ENCODE measurements around the gene DNER.

The DNER gene

DNA sequence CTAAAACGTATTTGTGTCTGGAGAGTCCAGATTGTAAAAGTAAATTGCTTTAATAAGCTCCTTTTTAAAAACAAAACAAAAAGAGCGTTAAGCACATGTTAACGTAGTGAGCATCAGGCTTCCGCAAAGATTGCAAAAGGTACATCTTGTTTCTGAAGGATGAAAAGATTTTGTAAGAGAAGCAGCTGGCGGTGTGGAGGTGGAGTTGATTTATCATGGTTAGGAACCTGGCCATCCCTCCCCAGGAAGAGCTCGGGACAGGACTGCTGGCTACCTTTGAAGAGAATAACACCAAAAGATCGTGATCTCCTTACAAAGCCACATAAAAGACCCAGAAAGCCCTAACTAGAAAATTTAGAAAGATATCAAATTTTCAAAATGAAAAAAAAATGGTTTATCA, 132.2 kb downstream of the DNER start:
- Histone ChIP-seq H3K4me1 (ENCODE audit: control insufficient read depth, insufficient read depth, low read length) (peaks cover 4% of the 10 kb centered on the region), H3K27me3 (ENCODE audit: control insufficient read depth, insufficient read depth, low read length, poor library complexity, severe bottlenecking) (no peaks in the 10 kb centered on the region), H3K27ac (ENCODE audit: insufficient read depth, low read depth, low read length, poor library complexity, severe bottlenecking) (no peak overlapping the region), H3K9me3 (ENCODE audit: control insufficient read depth, low read length) (no peaks in the 10 kb centered on the region), H3K36me3 (ENCODE audit: control insufficient read depth, insufficient read depth, low read length) (no peaks in the 10 kb centered on the region), H3K4me3 (ENCODE audit: insufficient read depth, low read depth, low read length) (no peak overlapping the region)
- WGBS, 2 experiments, result 94 to 97% methylated on average over 6 to 7 of the region's 7 CpGs

DNA sequence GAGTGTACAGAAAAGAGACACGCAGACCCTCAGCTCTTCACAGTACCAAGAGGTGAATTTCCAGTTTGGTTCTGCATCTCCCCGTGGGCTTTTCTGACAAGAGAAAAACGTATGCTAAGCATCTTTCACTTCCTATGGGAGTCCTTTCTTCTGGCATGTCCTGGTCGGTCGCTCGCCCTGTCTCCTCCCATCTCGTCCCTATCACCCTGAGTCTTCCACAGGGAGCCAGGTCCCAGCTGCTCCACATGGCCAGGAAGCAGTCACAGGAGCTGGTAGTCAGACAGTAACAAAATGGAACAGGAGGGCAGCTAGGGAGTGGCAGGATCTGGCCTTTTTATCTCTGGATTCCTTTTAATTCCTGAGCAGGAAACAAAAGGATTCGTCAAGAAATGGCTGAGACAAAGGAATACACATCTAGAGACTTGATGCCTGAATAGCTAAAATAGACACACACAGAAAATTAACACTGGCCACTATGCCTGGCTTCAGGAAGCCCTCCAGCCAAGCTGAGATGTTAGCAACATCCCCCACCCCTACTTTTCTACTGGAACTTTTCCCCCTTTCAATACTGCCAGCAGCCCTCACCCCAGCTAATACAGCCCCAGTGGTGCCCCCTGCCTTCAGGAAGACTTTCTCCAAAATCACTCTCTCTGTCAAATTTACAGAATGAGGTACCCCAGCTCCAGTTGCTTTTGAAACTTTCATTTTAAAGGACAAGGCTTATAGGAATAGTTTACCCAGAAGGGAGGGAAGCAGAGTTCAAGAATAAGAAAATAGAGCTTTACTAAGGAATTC, 136.1 kb downstream of the DNER start:
- Histone ChIP-seq H3K9me3 (ENCODE audit: control insufficient read depth, low read length) (no peaks in the 10 kb centered on the region), H3K27ac (ENCODE audit: insufficient read depth, low read depth, low read length, poor library complexity, severe bottlenecking) (no peak overlapping the region), H3K4me3 (ENCODE audit: insufficient read depth, low read depth, low read length) (no peak overlapping the region), H3K4me1 (ENCODE audit: control insufficient read depth, insufficient read depth, low read length) (no peaks in the 10 kb centered on the region), H3K36me3 (ENCODE audit: control insufficient read depth, insufficient read depth, low read length) (no peaks in the 10 kb centered on the region), H3K27me3 (ENCODE audit: control insufficient read depth, insufficient read depth, low read length, poor library complexity, severe bottlenecking) (no peaks in the 10 kb centered on the region)
- WGBS, 2 experiments, result 71 to 72% methylated on average over 8 of the region's 8 CpGs

DNA sequence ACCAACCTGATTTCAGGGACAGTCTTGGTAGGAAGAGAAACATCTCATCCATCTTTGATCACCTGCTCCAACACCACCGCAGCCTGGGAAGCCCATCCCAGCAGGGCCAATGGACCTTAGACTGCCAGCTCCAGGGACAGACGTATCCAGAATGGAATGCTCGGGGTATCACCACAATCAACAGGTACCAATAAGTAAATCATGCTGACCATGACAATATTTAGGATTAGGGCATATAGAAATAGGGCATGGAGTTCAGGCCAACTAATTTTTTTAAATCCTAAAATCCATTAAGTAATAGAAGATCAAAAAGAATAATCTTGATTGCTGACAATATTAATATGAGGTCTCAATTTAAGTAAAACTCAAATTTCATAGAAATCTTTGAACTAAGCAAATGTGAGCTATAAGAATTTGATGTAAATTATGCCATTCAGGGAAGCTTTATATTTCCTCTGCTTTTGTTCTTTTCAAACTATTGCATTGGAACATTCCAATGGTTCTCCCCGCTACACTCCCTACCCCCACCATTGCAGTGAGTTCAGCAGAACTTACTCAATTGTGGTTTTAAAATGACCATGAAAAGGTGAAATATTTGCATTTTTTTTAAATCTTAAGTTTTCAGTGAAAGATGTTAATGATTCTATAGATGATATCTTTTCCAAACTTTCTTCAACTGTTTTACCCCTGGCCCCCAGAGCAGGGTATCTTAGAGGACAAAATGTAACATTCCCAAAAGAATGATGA, 138.6 kb downstream of the DNER start:
- Histone ChIP-seq H3K9me3 (ENCODE audit: control insufficient read depth, low read length) (no peaks in the 10 kb centered on the region), H3K4me3 (ENCODE audit: insufficient read depth, low read depth, low read length) (no peak overlapping the region), H3K4me1 (ENCODE audit: control insufficient read depth, insufficient read depth, low read length) (no peaks in the 10 kb centered on the region), H3K36me3 (ENCODE audit: control insufficient read depth, insufficient read depth, low read length) (no peaks in the 10 kb centered on the region), H3K27ac (ENCODE audit: insufficient read depth, low read depth, low read length, poor library complexity, severe bottlenecking) (no peak overlapping the region), H3K27me3 (ENCODE audit: control insufficient read depth, insufficient read depth, low read length, poor library complexity, severe bottlenecking) (no peaks in the 10 kb centered on the region)
- 84 to 96% methylated on average over 3 to 4 of the region's 4 CpGs for WGBS, 2 experiments

DNA sequence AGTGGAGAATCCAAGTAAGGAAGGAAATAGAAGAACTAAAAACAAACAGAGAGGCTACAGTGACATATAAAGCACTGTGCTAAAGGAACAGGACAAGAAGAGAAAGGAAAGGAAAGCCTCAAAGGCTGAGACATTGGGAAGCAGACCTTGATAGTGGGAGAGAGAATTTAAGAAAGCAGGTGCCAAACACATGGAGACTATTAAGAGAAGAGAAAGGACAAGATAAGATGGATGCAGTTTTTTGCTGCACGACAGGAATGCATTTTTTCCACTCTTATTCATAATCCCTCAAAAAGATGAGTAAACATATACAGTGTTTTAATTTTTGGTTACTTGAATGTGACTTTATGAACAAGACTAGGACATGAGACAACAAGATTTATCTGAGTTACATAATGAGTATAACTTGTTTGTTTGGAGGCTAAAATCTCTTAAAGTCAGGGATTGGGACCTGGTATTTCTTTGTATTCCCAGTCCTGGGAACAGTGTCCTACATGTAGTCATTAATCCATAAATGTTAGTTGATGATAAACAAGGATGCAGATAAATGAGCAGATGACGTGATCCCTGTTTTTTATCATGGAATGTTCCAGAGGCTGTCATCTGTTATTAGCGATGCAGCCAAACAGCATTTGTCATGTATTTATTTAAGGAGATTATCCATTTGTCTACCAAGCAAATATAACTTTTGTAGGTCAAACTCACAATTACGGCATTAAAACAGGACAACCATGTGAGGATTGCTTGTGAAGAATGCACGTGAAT, 141.7 kb downstream of the DNER start:
- H3K36me3 ChIP-seq (ENCODE audit: control insufficient read depth, insufficient read depth, low read length), result no peaks in the 10 kb centered on the region
- H3K4me3 ChIP-seq (ENCODE audit: insufficient read depth, low read depth, low read length), result no peak overlapping the region
- no peaks in the 10 kb centered on the region for H3K9me3 ChIP-seq (ENCODE audit: control insufficient read depth, low read length)
- H3K27ac ChIP-seq (ENCODE audit: insufficient read depth, low read depth, low read length, poor library complexity, severe bottlenecking), result no peak overlapping the region
- H3K27me3 ChIP-seq (ENCODE audit: control insufficient read depth, insufficient read depth, low read length, poor library complexity, severe bottlenecking), result no peaks in the 10 kb centered on the region
- no peaks in the 10 kb centered on the region for H3K4me1 ChIP-seq (ENCODE audit: control insufficient read depth, insufficient read depth, low read length)
- WGBS, 2 experiments, result 88 to 98% methylated on average over 4 of the region's 5 CpGs

DNA sequence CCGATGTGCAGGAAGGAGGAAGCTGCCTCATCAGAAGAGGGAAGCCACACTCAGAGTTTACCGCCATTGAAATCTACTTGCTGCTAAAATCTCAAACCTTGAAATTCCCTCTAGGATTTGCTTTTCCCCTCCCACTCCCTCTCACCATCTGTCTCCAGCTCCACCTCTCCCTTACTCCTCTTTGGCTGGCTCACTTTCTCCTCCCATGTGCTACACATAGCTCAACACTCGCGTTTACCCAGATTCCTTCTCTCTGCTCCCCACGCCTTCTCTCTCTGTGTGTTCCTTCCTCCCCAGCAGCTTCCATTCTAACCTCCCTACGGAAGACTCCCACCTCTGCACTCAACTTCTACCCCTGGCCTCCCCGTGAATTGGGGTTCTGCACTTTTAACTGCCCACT, 143.1 kb downstream of the DNER start:
- Histone ChIP-seq H3K4me1 (ENCODE audit: control insufficient read depth, insufficient read depth, low read length) (no peaks in the 10 kb centered on the region), H3K9me3 (ENCODE audit: control insufficient read depth, low read length) (no peaks in the 10 kb centered on the region), H3K4me3 (ENCODE audit: insufficient read depth, low read depth, low read length) (no peak overlapping the region), H3K27me3 (ENCODE audit: control insufficient read depth, insufficient read depth, low read length, poor library complexity, severe bottlenecking) (no peaks in the 10 kb centered on the region), H3K27ac (ENCODE audit: insufficient read depth, low read depth, low read length, poor library complexity, severe bottlenecking) (no peak overlapping the region), H3K36me3 (ENCODE audit: control insufficient read depth, insufficient read depth, low read length) (no peaks in the 10 kb centered on the region)
- 88 to 90% methylated on average over 7 of the region's 7 CpGs for WGBS, 2 experiments

DNA sequence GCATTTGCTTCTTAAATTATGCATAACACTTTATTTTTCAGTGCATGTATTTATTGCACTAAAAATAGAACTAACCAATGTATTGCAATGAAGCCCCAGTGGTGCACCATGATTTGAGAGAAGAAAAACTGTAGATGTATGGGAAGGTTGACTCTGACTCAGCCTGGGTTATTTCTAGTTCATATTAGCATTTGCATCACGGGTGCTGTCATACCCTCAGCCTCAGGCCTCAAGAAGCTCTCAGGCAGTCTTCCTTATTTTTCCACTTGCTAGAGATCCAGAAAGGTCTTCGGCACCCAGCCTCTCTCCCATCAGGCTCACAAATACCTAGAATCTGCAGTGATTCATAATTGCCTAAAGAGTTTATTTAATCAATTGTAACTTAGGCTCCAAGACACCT, 148.0 kb downstream of the DNER start:
- WGBS, 2 experiments, result 85 to 92% methylated on average over 2 of the region's 2 CpGs
- Histone ChIP-seq H3K36me3 (ENCODE audit: control insufficient read depth, insufficient read depth, low read length) (no peaks in the 10 kb centered on the region), H3K4me3 (ENCODE audit: insufficient read depth, low read depth, low read length) (no peak overlapping the region), H3K4me1 (ENCODE audit: control insufficient read depth, insufficient read depth, low read length) (no peaks in the 10 kb centered on the region), H3K9me3 (ENCODE audit: control insufficient read depth, low read length) (no peaks in the 10 kb centered on the region), H3K27me3 (ENCODE audit: control insufficient read depth, insufficient read depth, low read length, poor library complexity, severe bottlenecking) (no peaks in the 10 kb centered on the region), H3K27ac (ENCODE audit: insufficient read depth, low read depth, low read length, poor library complexity, severe bottlenecking) (no peak overlapping the region)

DNA sequence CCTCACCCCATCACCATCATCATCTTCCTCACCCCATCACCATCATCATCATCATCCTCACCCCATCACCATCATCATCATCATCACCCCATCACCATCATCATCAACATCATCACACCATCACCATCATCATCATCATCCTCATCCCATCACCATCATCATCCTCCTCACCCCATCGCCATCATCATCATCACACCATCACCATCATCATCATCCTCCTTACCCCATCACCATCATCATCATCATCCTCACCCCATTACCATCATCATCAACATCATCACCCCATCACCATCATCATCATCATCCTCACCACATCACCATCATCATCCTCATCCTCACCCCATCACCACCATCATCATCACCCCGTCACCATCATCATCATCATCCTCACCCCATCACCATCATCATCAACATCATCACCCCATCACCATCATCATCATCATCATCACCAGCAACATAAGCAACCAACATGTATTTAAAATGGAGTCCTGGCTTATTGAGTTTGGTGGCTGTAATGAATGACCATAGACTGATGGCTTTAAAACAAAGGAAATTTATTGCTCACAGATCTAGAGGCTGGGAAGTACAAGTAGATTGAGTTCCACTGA, 150.0 kb downstream of the DNER start:
- WGBS, 2 experiments, result 90 to 94% methylated on average over 2 of the region's 2 CpGs
- Histone ChIP-seq H3K9me3 (ENCODE audit: control insufficient read depth, low read length) (no peaks in the 10 kb centered on the region), H3K27me3 (ENCODE audit: control insufficient read depth, insufficient read depth, low read length, poor library complexity, severe bottlenecking) (no peaks in the 10 kb centered on the region), H3K4me3 (ENCODE audit: insufficient read depth, low read depth, low read length) (no peak overlapping the region), H3K27ac (ENCODE audit: insufficient read depth, low read depth, low read length, poor library complexity, severe bottlenecking) (no peak overlapping the region), H3K4me1 (ENCODE audit: control insufficient read depth, insufficient read depth, low read length) (no peaks in the 10 kb centered on the region), H3K36me3 (ENCODE audit: control insufficient read depth, insufficient read depth, low read length) (no peaks in the 10 kb centered on the region)

DNA sequence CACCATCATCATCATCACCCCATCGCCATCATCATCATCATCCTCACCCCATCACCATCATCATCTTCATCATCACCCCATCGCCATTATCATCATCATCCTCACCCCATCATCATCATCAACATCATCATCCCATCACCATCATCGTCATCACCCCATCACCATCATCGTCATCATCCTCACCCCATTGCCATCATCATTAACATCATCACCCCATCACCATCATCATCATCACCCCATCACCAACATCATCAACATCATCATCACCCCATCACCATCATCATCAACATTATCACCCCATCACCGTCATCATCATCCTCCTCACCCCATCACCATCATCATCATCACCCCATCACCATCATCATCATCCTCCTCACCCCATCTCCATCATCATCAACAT, 151.0 kb downstream of the DNER start:
- Histone ChIP-seq H3K4me1 (ENCODE audit: control insufficient read depth, insufficient read depth, low read length) (no peaks in the 10 kb centered on the region), H3K4me3 (ENCODE audit: insufficient read depth, low read depth, low read length) (no peak overlapping the region), H3K27ac (ENCODE audit: insufficient read depth, low read depth, low read length, poor library complexity, severe bottlenecking) (no peak overlapping the region), H3K27me3 (ENCODE audit: control insufficient read depth, insufficient read depth, low read length, poor library complexity, severe bottlenecking) (no peaks in the 10 kb centered on the region), H3K9me3 (ENCODE audit: control insufficient read depth, low read length) (no peaks in the 10 kb centered on the region), H3K36me3 (ENCODE audit: control insufficient read depth, insufficient read depth, low read length) (no peaks in the 10 kb centered on the region)
- WGBS, 2 experiments, result 86% methylated on average over 5 of the region's 5 CpGs

DNA sequence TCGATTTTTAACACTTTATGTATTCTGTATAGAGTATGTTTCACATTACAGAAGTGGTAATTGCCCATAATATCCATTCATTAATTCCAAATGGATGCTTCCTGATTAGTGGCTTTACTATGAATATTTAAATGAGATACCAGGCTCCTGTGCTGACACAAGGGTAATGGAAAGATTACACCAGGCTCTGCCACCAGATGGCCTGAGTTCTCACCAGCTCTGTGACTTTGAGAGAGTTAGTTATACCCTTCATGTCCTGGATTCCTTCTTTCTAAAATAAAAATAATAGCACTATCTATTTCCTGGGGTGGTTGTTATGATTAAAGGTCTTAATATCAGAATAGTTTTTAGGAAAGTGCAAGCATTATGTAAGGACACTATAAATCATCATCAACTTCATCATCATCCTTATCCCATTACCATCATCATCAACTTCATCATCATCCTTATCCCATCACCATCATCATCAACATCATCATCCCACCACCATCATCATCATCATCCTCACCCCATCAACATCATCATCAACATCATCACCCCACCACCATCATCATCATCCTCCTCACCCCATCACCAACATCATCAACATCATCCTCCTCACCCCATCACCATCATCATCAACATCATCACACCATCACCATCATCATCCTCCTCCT, 151.8 kb downstream of the DNER start:
- no peak overlapping the region for H3K27ac ChIP-seq (ENCODE audit: insufficient read depth, low read depth, low read length, poor library complexity, severe bottlenecking)
- H3K36me3 ChIP-seq (ENCODE audit: control insufficient read depth, insufficient read depth, low read length), result no peaks in the 10 kb centered on the region
- no CpG with 5 or more reads among the region's 1 CpG for WGBS, 2 experiments
- no peaks in the 10 kb centered on the region for H3K27me3 ChIP-seq (ENCODE audit: control insufficient read depth, insufficient read depth, low read length, poor library complexity, severe bottlenecking)
- H3K4me3 ChIP-seq (ENCODE audit: insufficient read depth, low read depth, low read length), result no peak overlapping the region
- H3K4me1 ChIP-seq (ENCODE audit: control insufficient read depth, insufficient read depth, low read length), result no peaks in the 10 kb centered on the region
- H3K9me3 ChIP-seq (ENCODE audit: control insufficient read depth, low read length), result no peaks in the 10 kb centered on the region

Data from ectodermal cell (in vitro differentiated cells).